SK-N-SH (cell line): ENCODE data around the gene NAT9. TPM values are rescaled to one million over a fixed set of nuclear protein-coding genes. Genes with fewer than 3 reads are reported as not detected.
A peak's percentile ranks its signal among the peaks of the same experiment; 100 is the strongest.

ENCODE experiments used
- CTCF ChIA-PET: fragments of 300-600, 350-600 bp; formaldehyde crosslinking; extraction: SDS; loops from one replicate; lab custom pipeline; 2021; lab: Yijun Ruan, JAX
- POLR2A ChIA-PET: fragments of 350-600 bp; sonication (Branson Sonifier 250); formaldehyde crosslinking; extraction: SDS; loops from one replicate; lab custom pipeline; 2020; ENCODE audit warnings: antibody characterized with exemption, inconsistent platforms; lab: Yijun Ruan, JAX
- DNase-seq: peaks from one replicate; pipeline ENCODE4 v3.0.0; 2012
- H2AFZ ChIP-seq: fragments of 200-600 bp; sonication (generic); 2 replicates; pipeline ENCODE4 v1.8.1; 2016; ENCODE audit warnings: antibody characterized with exemption, mild to moderate bottlenecking, low read depth
- H3F3A ChIP-seq: fragments of 200-600 bp; sonication (generic); replicated peaks from 2 replicates; pipeline ENCODE3; 2016; ENCODE audit warnings: antibody characterized with exemption, mild to moderate bottlenecking; ENCODE audit not compliant: insufficient read depth
- H3K27ac ChIP-seq, 2 experiments: fragments of 200-500 bp in 1 of 2; fragments of 200-600 bp in 1 of 2; sonication (Bioruptor generic) in 1 of 2; sonication (generic), shearing (Covaris generic) in 1 of 2; 2 replicates each; pipeline versions ENCODE4 v1.5.1 to v1.6.1; 2014 to 2016; ENCODE audit warnings: low read depth in 2 of 2, inconsistent platforms in 1 of 2, low read length in 1 of 2, mild to moderate bottlenecking in 1 of 2, mixed read lengths in 1 of 2
- H3K27me3 ChIP-seq: fragments of 200-600 bp; sonication (generic), shearing (Covaris generic); 2 replicates; pipeline ENCODE4 v1.6.1; 2016; ENCODE audit warnings: mixed run types; ENCODE audit not compliant: insufficient read depth
- H3K36me3 ChIP-seq, 2 experiments: fragments of 200-500 bp in 1 of 2; fragments of 200-600 bp in 1 of 2; sonication (Bioruptor generic) in 1 of 2; sonication (generic) in 1 of 2; replicated peaks in 1 of 2; 2 replicates each; pipeline versions ENCODE3 to v1.5.1; 2014 to 2016; ENCODE audit warnings: low read length in 1 of 2, mild to moderate bottlenecking in 1 of 2; ENCODE audit not compliant: insufficient read depth in 2 of 2, control insufficient read depth in 1 of 2
- H3K4me1 ChIP-seq, 2 experiments: fragments of 200-500 bp in 1 of 2; fragments of 200-600 bp in 1 of 2; sonication (Bioruptor generic) in 1 of 2; sonication (generic), shearing (Covaris generic) in 1 of 2; 2 replicates each; pipeline versions ENCODE4 v1.5.1 to v1.6.1; 2014 to 2016; ENCODE audit warnings: low read depth in 1 of 2, low read length in 1 of 2, mixed run types in 1 of 2; ENCODE audit not compliant: insufficient read depth in 2 of 2, control insufficient read depth in 1 of 2
- H3K4me2 ChIP-seq: fragments of 200-600 bp; sonication (generic), shearing (Covaris generic); 2 replicates; pipeline ENCODE4 v1.6.1; 2017; ENCODE audit warnings: mixed run types
- H3K4me3 ChIP-seq, 2 experiments: fragments of 200-500 bp in 1 of 2; fragments of 200-600 bp in 1 of 2; sonication (Bioruptor generic) in 1 of 2; sonication (generic), shearing (Covaris generic) in 1 of 2; 2 replicates each; pipeline versions ENCODE4 v1.5.1 to v1.8.1; 2014 to 2016; ENCODE audit warnings: low read depth in 2 of 2, inconsistent platforms in 1 of 2, low read length in 1 of 2, mild to moderate bottlenecking in 1 of 2, mixed read lengths in 1 of 2, moderate library complexity in 1 of 2
- H3K79me2 ChIP-seq: fragments of 200-600 bp; sonication (generic); 2 replicates; pipeline ENCODE4 v1.8.1; 2017; ENCODE audit warnings: mild to moderate bottlenecking; ENCODE audit not compliant: insufficient read depth
- H3K9ac ChIP-seq: fragments of 200-600 bp; sonication (generic); 2 replicates; pipeline ENCODE4 v1.6.1; 2017; ENCODE audit warnings: mixed run types
- H3K9me2 ChIP-seq: fragments of 200-600 bp; sonication (generic); 2 replicates; pipeline ENCODE4 v1.6.1; 2017; ENCODE audit warnings: mixed run types
- H3K9me3 ChIP-seq: fragments of 200-600 bp; sonication (generic); 2 replicates; pipeline ENCODE4 v1.6.1; 2017; ENCODE audit warnings: mixed run types, mild to moderate bottlenecking, moderate library complexity
- H4K20me1 ChIP-seq: fragments of 200-600 bp; sonication (generic); 2 replicates; pipeline ENCODE4 v1.6.1; 2017; ENCODE audit warnings: mild to moderate bottlenecking, mixed run types; ENCODE audit not compliant: insufficient read depth
- CHD2 ChIP-seq: fragments of 150-350 bp; IDR thresholded peaks from 2 replicates; pipeline ENCODE4 v1.6.1; 2018; ENCODE audit warnings: low read length; ENCODE audit not compliant: partially characterized antibody
- ELF1 ChIP-seq: IDR thresholded peaks from 2 replicates; pipeline ENCODE4 v1.4.0; 2012
- EP300 ChIP-seq, 2 experiments: IDR thresholded peaks; 2 replicates each; pipeline versions ENCODE4 v1.4.0 to v1.6.1; 2012; ENCODE audit warnings: borderline replicate concordance in 1 of 2, low read depth in 1 of 2, low read length in 1 of 2
- EZH2phosphoT487 ChIP-seq: fragments of 200-600 bp; sonication (generic); IDR thresholded peaks from 2 replicates; pipeline ENCODE4 v1.6.1; 2017; ENCODE audit warnings: low read depth, mixed run types, mild to moderate bottlenecking, antibody characterized with exemption, moderate library complexity, borderline replicate concordance
- FOSL2 ChIP-seq: IDR thresholded peaks from 2 replicates; pipeline ENCODE4 v1.4.0; 2012; ENCODE audit warnings: low read depth, mild to moderate bottlenecking, moderate library complexity, borderline replicate concordance
- GABPA ChIP-seq: IDR thresholded peaks from 2 replicates; pipeline ENCODE4 v1.4.0; 2012; ENCODE audit warnings: low read depth, mild to moderate bottlenecking
- NFIC ChIP-seq: IDR thresholded peaks from 2 replicates; pipeline ENCODE4 v1.4.0; 2012; ENCODE audit warnings: borderline replicate concordance
- POLR2AphosphoS5 ChIP-seq: IDR thresholded peaks from 2 replicates; pipeline ENCODE4 v1.6.1; 2012; ENCODE audit warnings: low read depth, low read length
- RAD21 ChIP-seq: IDR thresholded peaks from 2 replicates; pipeline ENCODE4 v1.6.1; 2012; ENCODE audit warnings: mild to moderate bottlenecking, low read length
- RCOR1 ChIP-seq: fragments of 150-350 bp; IDR thresholded peaks from 2 replicates; pipeline ENCODE4 v1.6.1; 2017; ENCODE audit warnings: antibody characterized with exemption, low read length
- RFX5 ChIP-seq: IDR thresholded peaks from 2 replicates; pipeline ENCODE4 v1.6.1; 2012; ENCODE audit warnings: mild to moderate bottlenecking, improper control_type of control experiment, low read length
- RXRA ChIP-seq: IDR thresholded peaks from 2 replicates; pipeline ENCODE4 v1.4.0; 2012; ENCODE audit warnings: low read depth, mild to moderate bottlenecking, borderline replicate concordance
- SMC3 ChIP-seq: IDR thresholded peaks from 2 replicates; pipeline ENCODE4 v1.6.1; 2012; ENCODE audit warnings: low read depth, low read length, improper control_type of control experiment
- YY1 ChIP-seq: IDR thresholded peaks from 2 replicates; pipeline ENCODE4 v1.4.0; 2012; ENCODE audit warnings: low read depth, mild to moderate bottlenecking
- WGBS: methylation state at CpG from one replicate; pipeline ENCODE4 v1.1.6; 2017; ENCODE audit warnings: low lambda C conversion rate; 5-methylcytosine and 5-hydroxymethylcytosine counted together
- polyA plus RNA-seq, 3 experiments: library from polyadenylated mRNA; depleted of rRNA; stranded (reverse); fragments of >200 nt; gene quantifications; 2 replicates each; pipeline ENCODE4 v1.2.3, GENCODE V29; 2012
- TF ChIP-seq, protein P1 (sequence below): fragments of 150-350 bp; IDR thresholded peaks from 2 replicates; pipeline ENCODE4 v1.6.1; 2016; ENCODE audit warnings: mild to moderate bottlenecking, low read depth, low read length
- TF ChIP-seq, protein P2 (sequence below): fragments of 200-600 bp; sonication (generic); IDR thresholded peaks from 2 replicates; pipeline ENCODE4 v1.6.1; 2017; ENCODE audit warnings: antibody characterized with exemption, mild to moderate bottlenecking, moderate library complexity

NAT9 gene
- polyA plus RNA-seq, 1 of the 3 experiments (the other 2 are of a cell fraction): 117 TPM

DNA sequence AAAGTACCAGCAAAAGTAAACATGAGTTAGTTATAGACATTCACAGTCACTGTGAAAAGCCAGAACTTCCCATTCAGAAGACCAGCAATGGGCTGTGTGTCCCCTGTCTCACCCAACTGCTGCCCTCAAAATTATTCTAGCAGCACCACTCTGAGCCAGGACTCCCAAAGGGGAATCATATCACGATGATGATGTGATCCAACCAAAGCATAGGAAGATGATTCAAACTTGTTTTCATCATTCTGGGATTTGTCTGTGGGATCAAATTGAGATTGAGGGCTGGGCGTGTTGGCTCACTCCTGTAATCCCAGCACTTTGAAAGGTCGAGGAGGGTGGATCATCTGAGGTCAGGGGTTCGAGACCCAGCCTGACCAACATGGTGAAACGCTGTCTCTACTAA, 6.4 kb upstream of the NAT9 start:
- Histone ChIP-seq H3K9me3 (no peaks in the 10 kb centered on the region), H3F3A (no peaks in the 10 kb centered on the region), H3K27me3 (no peaks in the 10 kb centered on the region), H4K20me1 (no peaks in the 10 kb centered on the region), H2AFZ (no peak overlapping the region), H3K4me3 (no peak overlapping the region), H3K4me1 (no peaks in the 10 kb centered on the region), H3K9me2 (no peaks in the 10 kb centered on the region), H3K9ac (no peak overlapping the region), H3K4me2 (no peak overlapping the region), H3K79me2 (peaks cover 16% of the 10 kb centered on the region; the same call in 1 of the 2 replicates), H3K27ac (no peak overlapping the region), H3K36me3 (peaks cover 6 to 22% of the 10 kb centered on the region in 2 experiments)
- 79% methylated on average over 5 of the region's 5 CpGs for WGBS
- CTCF ChIA-PET: interaction anchor here (2.6 to 98.1 kb wide), 7 partner anchors 9 to 125 kb away, joined by 12 to 3869 read pairs (median 197); partner anchors contain the start of genes FDXR, GRIN2C, NHERF1 and RAB37
- TF ChIP-seq YY1: no peak
- no peak for TF ChIP-seq FOSL2
- TF ChIP-seq, protein P1, sequence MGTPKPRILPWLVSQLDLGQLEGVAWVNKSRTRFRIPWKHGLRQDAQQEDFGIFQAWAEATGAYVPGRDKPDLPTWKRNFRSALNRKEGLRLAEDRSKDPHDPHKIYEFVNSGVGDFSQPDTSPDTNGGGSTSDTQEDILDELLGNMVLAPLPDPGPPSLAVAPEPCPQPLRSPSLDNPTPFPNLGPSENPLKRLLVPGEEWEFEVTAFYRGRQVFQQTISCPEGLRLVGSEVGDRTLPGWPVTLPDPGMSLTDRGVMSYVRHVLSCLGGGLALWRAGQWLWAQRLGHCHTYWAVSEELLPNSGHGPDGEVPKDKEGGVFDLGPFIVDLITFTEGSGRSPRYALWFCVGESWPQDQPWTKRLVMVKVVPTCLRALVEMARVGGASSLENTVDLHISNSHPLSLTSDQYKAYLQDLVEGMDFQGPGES: no peak
- no peak for TF ChIP-seq EP300 (IDR thresholded peaks at IDR 0.05; ENCODE audit: borderline replicate concordance in 1 of 2, low read depth in 1 of 2, low read length in 1 of 2)
- TF ChIP-seq ELF1: no peak
- no peak for TF ChIP-seq RFX5
- TF ChIP-seq POLR2AphosphoS5: no peak
- TF ChIP-seq RCOR1: no peak
- no peak for TF ChIP-seq CHD2
- TF ChIP-seq GABPA: no peak
- TF ChIP-seq NFIC: no peak
- DNase-seq: no peak
- POLR2A ChIA-PET: no interaction called here

DNA sequence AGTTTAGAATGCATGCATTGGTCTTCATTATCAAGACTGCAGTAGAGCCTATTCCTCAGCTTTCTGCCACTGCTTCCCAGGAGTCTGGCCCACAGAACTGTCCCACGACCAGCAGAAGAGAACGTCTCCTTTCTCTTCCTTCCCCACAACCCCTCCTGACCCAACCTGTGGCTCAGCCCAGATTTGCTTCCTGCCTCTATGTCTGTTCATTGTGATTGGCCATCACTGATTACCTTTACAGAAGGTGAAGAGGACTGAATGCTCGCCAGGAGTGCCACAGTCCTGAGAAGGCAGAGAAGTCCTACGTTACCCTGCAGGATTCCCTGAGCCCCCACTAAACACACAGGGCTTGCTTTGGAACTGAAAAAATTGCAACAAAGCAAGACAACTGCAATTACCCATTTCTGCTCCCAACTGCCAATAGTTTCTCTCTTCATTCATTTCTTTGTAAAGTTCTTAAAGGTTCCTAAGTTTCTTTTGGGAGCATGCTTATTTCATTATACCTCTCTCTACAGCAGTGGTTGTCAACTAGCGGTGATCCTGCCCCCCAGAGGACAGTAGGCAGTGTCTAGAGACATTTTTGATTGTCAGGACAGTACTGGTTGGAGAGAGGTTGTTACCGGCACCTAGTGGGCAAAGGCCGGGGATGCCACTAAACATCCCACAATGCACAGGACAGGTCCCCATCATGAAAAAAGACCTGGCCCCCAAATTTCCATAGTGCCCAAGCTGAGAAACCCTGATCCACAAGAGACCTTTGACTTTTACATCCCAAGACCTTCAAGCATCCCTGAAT, 4.5 kb upstream of the NAT9 start:
- DNase-seq: peak; percentile 81
- CTCF ChIA-PET: interaction anchor here (0.7 to 98.1 kb wide), 11 partner anchors 11 to 215 kb away, joined by 3 to 3869 read pairs (median 9); partner anchors contain the start of genes FDXR, GRIN2C, NHERF1 and RAB37

More for the DNA sequence above, 4.5 kb upstream of the NAT9 start:
- H3K79me2 ChIP-seq: peaks cover 32% of the 10 kb centered on the region
- no peak overlapping the region for H3K9ac ChIP-seq
- 60% methylated on average over 7 of the region's 7 CpGs for WGBS
- no peak overlapping the region for H3K4me2 ChIP-seq
- no peak for TF ChIP-seq EZH2phosphoT487
- TF ChIP-seq, protein P2, sequence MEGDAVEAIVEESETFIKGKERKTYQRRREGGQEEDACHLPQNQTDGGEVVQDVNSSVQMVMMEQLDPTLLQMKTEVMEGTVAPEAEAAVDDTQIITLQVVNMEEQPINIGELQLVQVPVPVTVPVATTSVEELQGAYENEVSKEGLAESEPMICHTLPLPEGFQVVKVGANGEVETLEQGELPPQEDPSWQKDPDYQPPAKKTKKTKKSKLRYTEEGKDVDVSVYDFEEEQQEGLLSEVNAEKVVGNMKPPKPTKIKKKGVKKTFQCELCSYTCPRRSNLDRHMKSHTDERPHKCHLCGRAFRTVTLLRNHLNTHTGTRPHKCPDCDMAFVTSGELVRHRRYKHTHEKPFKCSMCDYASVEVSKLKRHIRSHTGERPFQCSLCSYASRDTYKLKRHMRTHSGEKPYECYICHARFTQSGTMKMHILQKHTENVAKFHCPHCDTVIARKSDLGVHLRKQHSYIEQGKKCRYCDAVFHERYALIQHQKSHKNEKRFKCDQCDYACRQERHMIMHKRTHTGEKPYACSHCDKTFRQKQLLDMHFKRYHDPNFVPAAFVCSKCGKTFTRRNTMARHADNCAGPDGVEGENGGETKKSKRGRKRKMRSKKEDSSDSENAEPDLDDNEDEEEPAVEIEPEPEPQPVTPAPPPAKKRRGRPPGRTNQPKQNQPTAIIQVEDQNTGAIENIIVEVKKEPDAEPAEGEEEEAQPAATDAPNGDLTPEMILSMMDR: peak; percentile 64
- TF ChIP-seq SMC3: peak; percentile 65; the same call in 1 of the 2 replicates
- TF ChIP-seq RAD21: peak; percentile 79
- TF ChIP-seq CHD2: peak; percentile 15
- TF ChIP-seq RFX5: no peak
- no peak for TF ChIP-seq RXRA
- TF ChIP-seq, all 33 proteins: peak for 4
- no peaks in the 10 kb centered on the region for H3K27me3 ChIP-seq
- H4K20me1 ChIP-seq: no peaks in the 10 kb centered on the region
- POLR2A ChIA-PET: no interaction called here
- no peak overlapping the region for H2AFZ ChIP-seq
- H3K27ac ChIP-seq: no peak overlapping the region
- peaks cover 6 to 15% of the 10 kb centered on the region in 2 experiments for H3K36me3 ChIP-seq
- no peaks in the 10 kb centered on the region for H3F3A ChIP-seq
- no peak overlapping the region for H3K4me3 ChIP-seq
- no peaks in the 10 kb centered on the region for H3K9me3 ChIP-seq
- H3K9me2 ChIP-seq: no peaks in the 10 kb centered on the region
- peaks cover 0 to 9% of the 10 kb centered on the region in 2 experiments; a peak in 1 of 4 replicates for H3K4me1 ChIP-seq
